Measurements from ENCODE around the gene UNK. TPM values are rescaled to one million over a fixed set of nuclear protein-coding genes. Genes with fewer than 3 reads are reported as not detected.

Gene UNK
- total RNA-seq, 4 donors from 2014 or later = 18.0 to 23.7 (median 20.0) TPM

DNA sequence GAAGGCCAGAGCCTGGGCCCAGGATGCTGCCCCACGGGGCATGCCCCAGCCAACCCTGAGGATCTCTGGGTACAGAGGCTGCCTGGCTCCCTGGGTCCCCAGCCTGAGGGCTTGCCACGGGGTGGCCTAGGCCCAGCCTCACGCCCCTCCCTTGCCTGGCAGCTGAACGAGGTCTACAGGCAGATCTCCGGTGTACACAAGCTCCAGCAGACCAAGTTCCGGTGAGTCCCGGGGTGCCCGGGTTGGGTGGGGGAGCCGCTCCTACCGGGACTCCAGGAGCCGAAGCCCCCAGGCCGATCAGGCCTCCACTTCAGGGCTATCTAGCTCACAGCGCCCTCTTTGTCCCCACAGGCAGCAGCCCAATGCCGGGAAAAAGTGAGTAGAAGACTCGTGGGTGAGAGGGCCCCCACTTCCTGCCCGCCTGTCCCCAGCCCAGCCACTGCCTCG lies 44.0 kb upstream of the UNK start:
- intact Hi-C loops (cut with DNase I) = no loop called here
- WGBS = 76% methylated on average over 8 of the region's 17 CpGs
- Histone ChIP-seq H3K27ac (replicated peaks in 1 of 4) (no peak overlapping the region), H3K36me3 (peaks cover 0 to 75% (median 12%) of the 10 kb centered on the region in 4 donors), H3K4me3 (no peak overlapping the region), H3K4me1 (no peaks in the 10 kb centered on the region), H3K9me3 (no peaks in the 10 kb centered on the region), H3K27me3 (peaks cover 0 to 8% (median 0%) of the 10 kb centered on the region in 4 donors)
- DNase-seq (ENCODE audit: extremely low spot score) = no peak
- TF ChIP-seq POLR2AphosphoS5 (IDR thresholded peaks at IDR 0.05) (no peak), POLR2A (IDR thresholded peaks at IDR 0.05; ENCODE audit: low read depth) (no peak), EP300 (IDR thresholded peaks at IDR 0.05) (no peak)
- TF ChIP-seq, protein P1, sequence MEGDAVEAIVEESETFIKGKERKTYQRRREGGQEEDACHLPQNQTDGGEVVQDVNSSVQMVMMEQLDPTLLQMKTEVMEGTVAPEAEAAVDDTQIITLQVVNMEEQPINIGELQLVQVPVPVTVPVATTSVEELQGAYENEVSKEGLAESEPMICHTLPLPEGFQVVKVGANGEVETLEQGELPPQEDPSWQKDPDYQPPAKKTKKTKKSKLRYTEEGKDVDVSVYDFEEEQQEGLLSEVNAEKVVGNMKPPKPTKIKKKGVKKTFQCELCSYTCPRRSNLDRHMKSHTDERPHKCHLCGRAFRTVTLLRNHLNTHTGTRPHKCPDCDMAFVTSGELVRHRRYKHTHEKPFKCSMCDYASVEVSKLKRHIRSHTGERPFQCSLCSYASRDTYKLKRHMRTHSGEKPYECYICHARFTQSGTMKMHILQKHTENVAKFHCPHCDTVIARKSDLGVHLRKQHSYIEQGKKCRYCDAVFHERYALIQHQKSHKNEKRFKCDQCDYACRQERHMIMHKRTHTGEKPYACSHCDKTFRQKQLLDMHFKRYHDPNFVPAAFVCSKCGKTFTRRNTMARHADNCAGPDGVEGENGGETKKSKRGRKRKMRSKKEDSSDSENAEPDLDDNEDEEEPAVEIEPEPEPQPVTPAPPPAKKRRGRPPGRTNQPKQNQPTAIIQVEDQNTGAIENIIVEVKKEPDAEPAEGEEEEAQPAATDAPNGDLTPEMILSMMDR (IDR thresholded peaks at IDR 0.05) = no peak

DNA sequence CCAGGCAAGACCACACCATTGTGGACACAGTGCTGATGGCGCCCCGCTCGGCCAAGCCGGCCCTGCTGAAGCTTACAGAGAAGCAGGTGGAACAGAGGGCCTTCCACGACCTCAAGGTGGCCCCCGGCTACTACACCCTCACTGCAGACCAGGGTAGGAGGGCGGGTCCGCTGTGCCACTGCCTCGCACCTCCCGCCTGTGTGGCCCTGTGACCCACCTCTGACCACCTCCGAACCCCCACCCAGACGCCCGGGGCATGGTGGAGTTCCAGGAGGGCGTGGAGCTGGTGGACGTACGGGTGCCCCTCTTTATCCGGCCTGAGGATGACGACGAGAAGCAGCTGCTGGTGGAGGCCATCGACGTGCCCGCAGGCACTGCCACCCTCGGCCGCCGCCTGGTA lies 42.3 kb upstream of the UNK start:
- peaks cover 0 to 5% (median 0%) of the 10 kb centered on the region in 4 donors for H3K27me3 ChIP-seq
- no peak overlapping the region for H3K27ac ChIP-seq (replicated peaks in 1 of 4)
- H3K4me3 ChIP-seq = no peak overlapping the region
- H3K36me3 ChIP-seq = peaks cover 0 to 64% (median 4%) of the 10 kb centered on the region in 4 donors
- TF ChIP-seq POLR2A (IDR thresholded peaks at IDR 0.05; ENCODE audit: low read depth) (no peak), POLR2AphosphoS5 (IDR thresholded peaks at IDR 0.05) (no peak), EP300 (IDR thresholded peaks at IDR 0.05) (no peak)
- TF ChIP-seq, protein P1 (IDR thresholded peaks at IDR 0.05) = no peak
- WGBS = 87% methylated on average over 3 of the region's 25 CpGs
- intact Hi-C loops (cut with DNase I) = no loop called here
- no peak for DNase-seq (ENCODE audit: extremely low spot score)
- peaks cover 0 to 3% (median 1%) of the 10 kb centered on the region in 4 donors for H3K4me1 ChIP-seq
- no peaks in the 10 kb centered on the region for H3K9me3 ChIP-seq

DNA sequence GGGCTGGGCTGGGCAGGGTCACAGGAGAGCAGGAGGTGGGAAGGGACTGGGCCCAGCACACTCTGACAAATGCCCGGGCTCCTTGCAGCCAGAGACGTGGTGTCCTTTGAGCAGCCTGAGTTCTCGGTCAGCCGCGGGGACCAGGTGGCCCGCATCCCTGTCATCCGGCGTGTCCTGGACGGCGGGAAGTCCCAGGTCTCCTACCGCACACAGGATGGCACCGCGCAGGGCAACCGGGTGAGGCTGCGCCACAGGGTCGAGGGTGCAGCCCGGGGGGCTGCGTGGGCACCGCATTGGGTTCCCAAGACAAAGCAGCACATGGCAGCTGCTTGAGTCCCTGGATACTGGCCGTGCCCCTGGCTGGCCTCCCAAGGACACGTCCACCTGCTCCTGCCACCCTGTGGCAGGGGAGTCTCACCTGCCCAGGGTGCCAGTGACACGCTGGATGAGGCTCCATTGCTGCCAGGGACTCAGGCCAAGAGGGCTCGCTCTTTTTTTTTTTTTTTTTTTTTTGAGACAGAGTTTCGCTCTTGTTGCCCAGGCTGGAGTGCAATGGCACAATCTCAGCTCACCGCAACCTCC lies 40.9 kb upstream of the UNK start:
- no peak for DNase-seq (ENCODE audit: extremely low spot score)
- no peaks in the 10 kb centered on the region for H3K9me3 ChIP-seq
- TF ChIP-seq EP300 (IDR thresholded peaks at IDR 0.05) = no peak
- no peak for TF ChIP-seq POLR2AphosphoS5 (IDR thresholded peaks at IDR 0.05)
- TF ChIP-seq, protein P1 (IDR thresholded peaks at IDR 0.05) = no peak
- TF ChIP-seq POLR2A (IDR thresholded peaks at IDR 0.05; ENCODE audit: low read depth) = no peak
- H3K4me1 ChIP-seq = peaks cover 4 to 12% (median 10%) of the 10 kb centered on the region in 4 donors
- H3K4me3 ChIP-seq = no peak overlapping the region
- intact Hi-C loops (cut with DNase I) = no loop called here
- H3K27me3 ChIP-seq = no peaks in the 10 kb centered on the region
- peaks cover 0 to 60% (median 3%) of the 10 kb centered on the region in 4 donors for H3K36me3 ChIP-seq
- H3K27ac ChIP-seq (replicated peaks in 1 of 4) = no peak overlapping the region
- WGBS = 91% methylated on average over 11 of the region's 25 CpGs

DNA sequence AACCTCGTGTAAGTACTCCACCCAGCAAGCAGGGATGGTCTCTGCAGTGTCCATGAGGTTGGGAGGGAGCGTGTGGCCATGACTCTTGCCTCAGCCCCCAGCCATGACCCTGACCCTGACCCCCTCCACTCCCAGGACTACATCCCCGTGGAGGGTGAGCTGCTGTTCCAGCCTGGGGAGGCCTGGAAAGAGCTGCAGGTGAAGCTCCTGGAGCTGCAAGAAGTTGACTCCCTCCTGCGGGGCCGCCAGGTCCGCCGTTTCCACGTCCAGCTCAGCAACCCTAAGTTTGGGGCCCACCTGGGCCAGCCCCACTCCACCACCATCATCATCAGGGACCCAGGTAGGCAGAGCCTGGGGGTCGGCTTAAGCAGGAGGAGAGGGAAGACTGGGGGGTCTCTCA lies 35.9 kb upstream of the UNK start:
- peaks cover 0 to 58% (median 10%) of the 10 kb centered on the region in 4 donors for H3K36me3 ChIP-seq
- peaks cover 8 to 36% (median 29%) of the 10 kb centered on the region in 4 donors for H3K4me1 ChIP-seq
- intact Hi-C loops (cut with DNase I) = no loop called here
- H3K27me3 ChIP-seq = no peaks in the 10 kb centered on the region
- DNase-seq (ENCODE audit: extremely low spot score) = no peak
- TF ChIP-seq, protein P1 (IDR thresholded peaks at IDR 0.05) = no peak
- no peak for TF ChIP-seq POLR2AphosphoS5 (IDR thresholded peaks at IDR 0.05)
- no peak for TF ChIP-seq POLR2A (IDR thresholded peaks at IDR 0.05; ENCODE audit: low read depth)
- no peak overlapping the region for H3K27ac ChIP-seq (replicated peaks in 1 of 4)
- H3K9me3 ChIP-seq = no peaks in the 10 kb centered on the region
- 77% methylated on average over 5 of the region's 9 CpGs for WGBS
- no peak overlapping the region for H3K4me3 ChIP-seq

All from esophagus muscularis mucosa (tissue), 4 donors.